Neural progenitor cell (in vitro differentiated cells): ENCODE data around the gene ZBTB7B. TPM values are rescaled to one million over a fixed set of nuclear protein-coding genes. Genes with fewer than 3 reads are reported as not detected.

Experiments
- DNase-seq: peaks from one replicate; pipeline ENCODE4 v3.0.0-alpha.2; 2016; ENCODE audit warnings: low spot score
- H2AFZ ChIP-seq: fragments of 200-600 bp; sonication (generic); replicated peaks from 2 replicates; pipeline ENCODE4 v1.6.1; 2016; ENCODE audit warnings: antibody characterized with exemption
- H3F3A ChIP-seq: fragments of 200-600 bp; sonication (generic); 2 replicates; pipeline ENCODE4 v1.6.1; 2016; ENCODE audit warnings: antibody characterized with exemption, low read depth
- H3K27ac ChIP-seq: fragments of 200-600 bp; sonication (generic); 2 replicates; pipeline ENCODE4 v1.5.1; 2016; ENCODE audit warnings: mild to moderate bottlenecking
- H3K27me3 ChIP-seq: fragments of 200-600 bp; sonication (generic); 2 replicates; pipeline ENCODE4 v1.6.1; 2016; ENCODE audit warnings: mild to moderate bottlenecking, moderate library complexity
- H3K36me3 ChIP-seq: fragments of 200-600 bp; sonication (generic); 2 replicates; pipeline ENCODE4 v1.5.1; 2016
- H3K4me1 ChIP-seq: fragments of 200-600 bp; sonication (generic); 2 replicates; pipeline ENCODE4 v1.6.1; 2016; ENCODE audit warnings: mixed run types
- H3K4me2 ChIP-seq: fragments of 200-600 bp; sonication (generic); 2 replicates; pipeline ENCODE4 v1.6.1; 2016
- H3K4me3 ChIP-seq: fragments of 200-600 bp; sonication (generic); 2 replicates; pipeline ENCODE4 v1.5.1; 2016
- H3K79me2 ChIP-seq: fragments of 200-600 bp; sonication (generic); 2 replicates; pipeline ENCODE4 v1.6.1; 2016; ENCODE audit warnings: low read depth
- H3K9ac ChIP-seq: fragments of 200-600 bp; sonication (generic); 2 replicates; pipeline ENCODE4 v1.6.1; 2016
- H3K9me3 ChIP-seq: fragments of 200-600 bp; sonication (generic); 2 replicates; pipeline ENCODE4 v1.5.1; 2016; ENCODE audit warnings: low read depth
- H4K20me1 ChIP-seq: fragments of 200-600 bp; sonication (generic); 2 replicates; pipeline ENCODE4 v1.6.1; 2016; ENCODE audit warnings: low read depth
- H3K27ac Mint-ChIP-seq: 3 replicates; pipeline ENCODE4 v1.8.0; 2021; ENCODE audit warnings: mixed read lengths
- H3K27me3 Mint-ChIP-seq: 2 replicates; pipeline ENCODE4 v1.8.0; 2022; ENCODE audit warnings: low read depth, mild to moderate bottlenecking, inconsistent platforms, moderate library complexity, mixed read lengths; ENCODE audit not compliant: insufficient read depth
- H3K36me3 Mint-ChIP-seq: 3 replicates; pipeline ENCODE4 v1.8.0; 2021; ENCODE audit warnings: mixed read lengths
- H3K4me1 Mint-ChIP-seq: 3 replicates; pipeline ENCODE4 v1.8.0; 2021; ENCODE audit warnings: mixed read lengths
- H3K4me3 Mint-ChIP-seq: 3 replicates; pipeline ENCODE4 v1.8.0; 2021; ENCODE audit warnings: mild to moderate bottlenecking, moderate library complexity, mixed read lengths
- H3K9me3 Mint-ChIP-seq: 3 replicates; pipeline ENCODE4 v1.8.0; 2020; ENCODE audit warnings: mixed read lengths
- CTCF ChIP-seq: fragments of 200-600 bp; sonication (generic); IDR thresholded peaks from 2 replicates; pipeline ENCODE4 v1.5.1; 2017; ENCODE audit warnings: antibody characterized with exemption, mild to moderate bottlenecking
- EZH2 ChIP-seq: fragments of 200-600 bp; sonication (generic); IDR thresholded peaks from 2 replicates; pipeline ENCODE4 v1.6.1; 2017; ENCODE audit warnings: antibody characterized with exemption, mild to moderate bottlenecking, moderate library complexity
- EZH2phosphoT487 ChIP-seq: fragments of 200-600 bp; sonication (generic); IDR thresholded peaks from 2 replicates; pipeline ENCODE4 v1.6.1; 2017; ENCODE audit warnings: antibody characterized with exemption
- total RNA-seq: library from RNA; depleted of rRNA; stranded (reverse); fragments of >200 nt; gene quantifications from 2 replicates; pipeline ENCODE4 v1.2.3, GENCODE V29; 2015; ENCODE audit warnings: low replicate concordance

The ZBTB7B gene
- total RNA-seq, 1 donor from 2014 or later = 4.7 TPM

- no peak overlapping the region for H3K9ac ChIP-seq
- peak overlapping the region; percentile 98 for H3K4me2 ChIP-seq
- H3K9me3 ChIP-seq = no peaks in the 10 kb centered on the region
- TF ChIP-seq CTCF (peak; percentile 65), EZH2 (no peak), EZH2phosphoT487 (no peak)
- no peak overlapping the region for H3K27ac Mint-ChIP-seq
- H4K20me1 ChIP-seq = no peaks in the 10 kb centered on the region
- no peaks in the 10 kb centered on the region for H3K36me3 ChIP-seq
- H3K4me1 Mint-ChIP-seq = peaks cover 28% of the 10 kb centered on the region
- H3K9me3 Mint-ChIP-seq = peaks cover 2% of the 10 kb centered on the region
- H2AFZ ChIP-seq = no peak overlapping the region
- peaks cover 3% of the 10 kb centered on the region for H3K27me3 Mint-ChIP-seq
- H3K27me3 ChIP-seq = no peaks in the 10 kb centered on the region
- H3K4me3 Mint-ChIP-seq = peak overlapping the region; percentile 89
- H3K27ac ChIP-seq = no peak overlapping the region
- H3F3A ChIP-seq = peaks cover 43% of the 10 kb centered on the region
- H3K79me2 ChIP-seq = peaks cover 35% of the 10 kb centered on the region
- peaks cover 20% of the 10 kb centered on the region for H3K4me1 ChIP-seq
- peak; percentile 99 for DNase-seq
- peak overlapping the region; percentile 72 for H3K4me3 ChIP-seq
- H3K36me3 Mint-ChIP-seq = no peaks in the 10 kb centered on the region
Measured at GRCh38 chr1:155001675-155002463, 733 bp upstream of the ZBTB7B start.

GRCh38 chr1:155003227-155003765 is 694 bp downstream of the ZBTB7B start:
- Histone ChIP-seq H3K36me3 (no peaks in the 10 kb centered on the region), H3K4me1 (peaks cover 24% of the 10 kb centered on the region), H2AFZ (no peak overlapping the region), H3K27me3 (no peaks in the 10 kb centered on the region), H3K4me3 (peak overlapping the region; percentile 72), H3K79me2 (peaks cover 38% of the 10 kb centered on the region), H3F3A (peaks cover 40% of the 10 kb centered on the region), H3K9ac (no peak overlapping the region), H3K27ac (no peak overlapping the region), H3K4me2 (peak overlapping the region; percentile 98), H4K20me1 (no peaks in the 10 kb centered on the region), H3K9me3 (no peaks in the 10 kb centered on the region)
- Mint-ChIP-seq H3K9me3 (peaks cover 2% of the 10 kb centered on the region), H3K4me3 (peak overlapping the region; percentile 95), H3K27ac (peak overlapping the region; percentile 87), H3K4me1 (peaks cover 25% of the 10 kb centered on the region), H3K27me3 (peaks cover 3% of the 10 kb centered on the region), H3K36me3 (no peaks in the 10 kb centered on the region)
- TF ChIP-seq EZH2 (no peak), EZH2phosphoT487 (no peak), CTCF (no peak)
- DNase-seq = peak; percentile 62

GRCh38 chr1:155003766-155004351 is 1.3 kb downstream of the ZBTB7B start:
- peak overlapping the region; percentile 95 for H3K4me3 Mint-ChIP-seq
- H3K27me3 Mint-ChIP-seq = peaks cover 3% of the 10 kb centered on the region
- Histone ChIP-seq H3K27me3 (no peaks in the 10 kb centered on the region), H3K79me2 (peaks cover 38% of the 10 kb centered on the region), H3K4me2 (peak overlapping the region; percentile 98), H3K27ac (no peak overlapping the region), H3K9me3 (no peaks in the 10 kb centered on the region), H4K20me1 (no peaks in the 10 kb centered on the region), H3K4me3 (peak overlapping the region; percentile 72), H3K4me1 (peaks cover 28% of the 10 kb centered on the region), H3K9ac (no peak overlapping the region), H3F3A (peaks cover 35% of the 10 kb centered on the region), H2AFZ (no peak overlapping the region), H3K36me3 (no peaks in the 10 kb centered on the region)
- H3K4me1 Mint-ChIP-seq = peaks cover 23% of the 10 kb centered on the region
- DNase-seq = peak; percentile 59
- TF ChIP-seq EZH2phosphoT487 (no peak), EZH2 (no peak), CTCF (no peak)
- peaks cover 2% of the 10 kb centered on the region for H3K9me3 Mint-ChIP-seq
- peak overlapping the region; percentile 87 for H3K27ac Mint-ChIP-seq
- H3K36me3 Mint-ChIP-seq = no peaks in the 10 kb centered on the region
